ENCODE data around the gene BAD.

Gene BAD

GRCh38 chr11:64252003-64252872, 32.2 kb downstream of the BAD start:
- DNase-seq (ENCODE audit: low read depth) = no peak
- peak overlapping the region; percentile 85 for H3K4me3 ChIP-seq (replicated peaks; ENCODE audit: low read depth, low read length)
- peak; percentile 39 for TF ChIP-seq CTCF (IDR thresholded peaks at IDR 0.05; ENCODE audit: low read length, missing control alignments)

DNA sequence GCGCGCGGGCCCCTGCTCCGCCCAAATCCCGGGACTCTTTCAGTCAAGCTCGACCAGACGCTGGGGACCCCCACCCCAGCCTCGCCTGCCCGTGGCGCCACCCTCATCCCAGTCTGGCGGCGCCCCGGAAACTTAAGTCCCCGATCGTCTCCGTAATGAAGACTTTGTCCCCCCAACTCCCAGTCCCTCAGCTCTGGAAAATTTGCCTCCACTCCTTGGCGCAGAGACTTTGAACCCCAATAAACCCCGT, 32.8 kb downstream of the BAD start:
- TF ChIP-seq CTCF (IDR thresholded peaks at IDR 0.05; ENCODE audit: low read length, missing control alignments) = no peak
- H3K4me3 ChIP-seq (replicated peaks; ENCODE audit: low read depth, low read length) = peak overlapping the region; percentile 85

DNA sequence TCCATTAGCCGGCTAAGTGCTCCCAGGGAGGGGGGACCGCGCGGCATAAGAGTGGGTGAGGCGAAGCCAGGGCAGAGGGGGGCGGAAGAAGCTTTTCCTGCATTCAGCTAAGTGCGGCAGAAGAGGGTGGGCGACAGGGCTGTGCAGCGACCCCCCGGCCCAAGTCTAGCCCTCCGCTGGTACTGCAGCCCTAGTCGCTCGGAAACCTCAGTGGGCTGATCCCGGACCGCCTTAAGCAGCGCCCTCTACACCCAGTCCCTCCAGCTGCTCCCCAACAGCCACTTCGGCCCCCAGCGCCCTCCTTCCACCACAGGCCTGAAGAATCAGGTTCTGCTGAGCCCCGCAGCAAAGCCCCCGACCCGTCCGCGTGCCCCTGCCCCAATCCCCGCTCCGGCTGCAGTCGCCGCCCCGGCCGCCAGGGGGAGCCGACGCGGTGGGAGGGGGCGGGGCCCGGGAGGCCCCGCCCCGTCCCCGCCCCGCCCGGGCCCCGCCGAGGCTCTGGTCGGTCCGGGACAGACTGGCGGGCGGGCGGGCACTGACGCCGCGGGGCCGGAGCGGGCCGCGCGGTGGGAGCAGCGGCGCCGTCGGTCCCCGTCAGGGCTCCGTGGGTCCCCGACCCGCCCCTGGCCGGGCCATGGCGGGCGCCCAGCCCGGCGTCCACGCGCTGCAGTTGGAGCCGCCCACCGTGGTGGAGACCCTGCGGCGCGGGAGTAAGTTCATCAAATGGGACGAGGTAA, 33.3 kb downstream of the BAD start, which contains the start of gene PLCB3:
PLCB3 (plus strand) TSS at position 515 of the 737 bp plus-strand sequence; CDS start at position 635, 120 bp downstream.
- H3K4me3 ChIP-seq (replicated peaks; ENCODE audit: low read depth, low read length) = peak within 1 kb of the TSS; percentile 85
- TF ChIP-seq CTCF (IDR thresholded peaks at IDR 0.05; ENCODE audit: low read length, missing control alignments) = peak; percentile 29
- DNase-seq (ENCODE audit: low read depth) = no peak

More for the DNA sequence above, 32.8 kb downstream of the BAD start:
- DNase-seq (ENCODE audit: low read depth) = no peak

GRCh38 chr11:64250415-64251015, 34.0 kb downstream of the BAD start:
- no peak for TF ChIP-seq CTCF (IDR thresholded peaks at IDR 0.05; ENCODE audit: low read length, missing control alignments)
- no peak for DNase-seq (ENCODE audit: low read depth)
- peak overlapping the region; percentile 85 for H3K4me3 ChIP-seq (replicated peaks; ENCODE audit: low read depth, low read length)

DNA sequence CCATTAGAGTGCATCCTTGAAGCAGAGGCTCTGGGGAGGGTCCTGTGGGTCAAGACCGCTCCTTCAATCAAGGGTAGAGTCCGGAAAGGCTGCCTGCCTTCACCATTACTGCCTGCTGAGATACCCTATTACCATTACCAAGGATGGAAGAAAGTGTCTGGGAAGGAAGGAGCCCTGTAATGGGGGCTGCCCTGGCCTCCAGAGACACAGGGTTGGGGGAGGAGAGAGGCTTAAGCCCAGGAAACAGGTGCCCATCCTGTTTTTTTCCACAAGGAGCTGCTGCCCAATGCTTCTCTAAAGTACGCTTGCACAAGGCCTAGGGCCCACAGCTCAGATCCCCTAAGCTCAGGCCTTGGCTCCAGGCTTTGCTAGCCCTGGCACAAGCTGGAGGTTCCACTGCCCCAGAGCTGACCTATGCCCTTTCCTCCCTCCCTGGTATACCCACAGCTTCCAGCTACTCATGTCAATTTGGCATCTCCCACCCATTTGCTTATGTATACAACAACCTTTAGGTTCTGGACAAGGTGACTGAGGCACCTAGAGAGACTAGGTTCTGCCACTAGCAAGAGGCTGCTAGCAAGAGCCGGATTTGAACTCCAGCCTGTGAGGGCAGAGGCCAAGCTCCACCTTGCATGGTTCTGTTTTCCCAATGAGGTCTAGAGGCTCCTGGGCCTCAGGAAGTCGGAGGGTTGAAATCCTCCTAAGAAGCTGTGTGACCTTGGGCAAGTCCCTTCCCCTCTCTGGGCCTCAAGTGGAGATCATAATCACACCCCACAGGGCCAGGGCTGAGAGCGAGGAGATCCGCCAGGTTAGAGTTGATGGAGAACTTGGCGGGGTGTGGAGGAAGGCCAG, 34.7 kb downstream of the BAD start:
- TF ChIP-seq CTCF (IDR thresholded peaks at IDR 0.05; ENCODE audit: low read length, missing control alignments) = no peak
- DNase-seq (ENCODE audit: low read depth) = no peak

DNA sequence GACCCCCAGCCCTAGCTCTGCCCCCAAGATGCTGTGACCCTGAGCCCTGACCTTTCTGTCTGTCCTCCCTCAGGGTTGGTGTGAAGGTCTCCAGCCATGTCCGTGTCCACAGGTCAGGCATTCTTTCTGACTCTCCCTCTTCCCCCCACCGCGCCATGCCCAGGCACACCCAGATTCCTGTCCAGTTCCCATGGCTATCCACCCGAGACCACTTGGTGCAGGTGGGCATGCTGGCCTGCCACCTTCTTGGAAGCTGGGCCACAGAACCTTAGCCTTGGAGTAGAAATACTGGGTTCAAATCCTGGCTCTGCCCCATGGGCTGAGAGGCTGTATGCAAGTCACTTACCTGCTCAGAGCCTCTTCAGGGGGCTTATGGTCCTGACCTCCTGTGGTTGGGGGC, 35.4 kb downstream of the BAD start:
- no peak for DNase-seq (ENCODE audit: low read depth)
- TF ChIP-seq CTCF (IDR thresholded peaks at IDR 0.05; ENCODE audit: low read length, missing control alignments) = no peak
- H3K4me3 ChIP-seq (replicated peaks; ENCODE audit: low read depth, low read length) = no peak overlapping the region

More for the DNA sequence above, 34.7 kb downstream of the BAD start:
- no peak overlapping the region for H3K4me3 ChIP-seq (replicated peaks; ENCODE audit: low read depth, low read length)

Data from fibroblast of pulmonary artery (primary cell).